GM12878 (cell line): Measurements from ENCODE around the gene MRPL46. TPM values are rescaled to one million over a fixed set of nuclear protein-coding genes. Genes with fewer than 3 reads are reported as not detected.

ENCODE experiments used
- ATAC-seq: fragments of 200-7000 bp; cut with Tn5 transposase; 3 replicates; pipeline ENCODE4 v1.9.1; 2020; ENCODE audit warnings: mild to moderate bottlenecking, moderate library complexity
- BruUV-seq: library from RNA; stranded (reverse); fragments of 400-500 nt; replicated peaks from 2 replicates; lab custom pipeline; 2021; lab: Mats Ljungman, UMichigan
- CTCF ChIA-PET: fragments of 300-600 bp; sonication (Branson Sonifier 250); formaldehyde crosslinking; extraction: SDS; loops from one replicate; lab custom pipeline; 2021; ENCODE audit warnings: inconsistent platforms; lab: Yijun Ruan, JAX
- POLR2A ChIA-PET: fragments of 350-600 bp; formaldehyde crosslinking; extraction: SDS; loops from one replicate; lab custom pipeline; 2021; ENCODE audit warnings: inconsistent platforms; lab: Charles Lee
- RAD21 ChIA-PET: fragments of 300-600 bp; sonication (Branson Sonifier 250); formaldehyde crosslinking; loops from one replicate; lab custom pipeline; 2023; ENCODE audit warnings: antibody characterized with exemption; ENCODE audit not compliant: unreplicated experiment; lab: Charles Lee
- SMC1A ChIA-PET: fragments of 300-600 bp; sonication (Branson Sonifier 250); formaldehyde crosslinking; loops from one replicate; lab custom pipeline; 2023; ENCODE audit not compliant: unreplicated experiment, uncharacterized antibody; lab: Charles Lee
- DNase-seq: peaks from one replicate; pipeline ENCODE4 v3.0.0-alpha.2; 2011; ENCODE audit warnings: low read depth, low spot score
- FAIRE-seq: peaks from 3 replicates; lab custom pipeline; 2011; peaks lifted over from hg19 to GRCh38; lab: Jason Lieb, UNC
- H2AFZ ChIP-seq: 2 replicates; pipeline ENCODE4 v1.6.0; 2011; ENCODE audit warnings: low read depth, low read length, control low read depth; ENCODE audit not compliant: control insufficient read depth
- H3K27ac ChIP-seq: 2 replicates; pipeline ENCODE4 v1.5.1; 2011; ENCODE audit warnings: control low read depth; ENCODE audit not compliant: control insufficient read depth, insufficient read depth
- H3K27me3 ChIP-seq, 2 experiments: replicated peaks in 1 of 2; 2 replicates each; pipeline versions ENCODE4 v1.6.0 to v1.6.1; 2011; ENCODE audit warnings: low read length in 1 of 2; ENCODE audit not compliant: control insufficient read depth in 2 of 2, insufficient read depth in 2 of 2
- H3K36me3 ChIP-seq, 2 experiments: 2 replicates each; pipeline ENCODE4 v1.5.1; 2011; ENCODE audit warnings: low read length in 1 of 2; ENCODE audit not compliant: control insufficient read depth in 2 of 2, insufficient read depth in 2 of 2
- H3K4me1 ChIP-seq: 2 replicates; pipeline ENCODE4 v1.6.1; 2011; ENCODE audit warnings: mild to moderate bottlenecking, low read length, moderate library complexity, mixed read lengths; ENCODE audit not compliant: control insufficient read depth, insufficient read depth
- H3K4me2 ChIP-seq: 2 replicates; pipeline ENCODE4 v1.6.0; 2011; ENCODE audit warnings: control low read depth; ENCODE audit not compliant: control insufficient read depth, insufficient read depth
- H3K4me3 ChIP-seq: fragments of 200-600 bp; sonication (generic); 2 replicates; pipeline ENCODE4 v1.5.1; 2016
- H3K79me2 ChIP-seq: 2 replicates; pipeline ENCODE4 v1.6.0; 2011; ENCODE audit warnings: low read length; ENCODE audit not compliant: control insufficient read depth, insufficient read depth
- H3K9ac ChIP-seq: 2 replicates; pipeline ENCODE4 v1.8.0; 2011; ENCODE audit warnings: low read length, control low read depth, mixed read lengths; ENCODE audit not compliant: control insufficient read depth, insufficient read depth
- H3K9me3 ChIP-seq: replicated peaks from 3 replicates; pipeline ENCODE4 v1.5.1; 2011; ENCODE audit warnings: mild to moderate bottlenecking, low read length; ENCODE audit not compliant: control insufficient read depth, insufficient read depth
- H4K20me1 ChIP-seq: 2 replicates; pipeline ENCODE4 v1.6.0; 2011; ENCODE audit not compliant: control insufficient read depth, insufficient read depth
- CBFB ChIP-seq: IDR thresholded peaks from 2 replicates; pipeline ENCODE4 v1.6.1; 2016; ENCODE audit warnings: antibody characterized with exemption, low read depth
- CHD4 ChIP-seq: fragments of 200-600 bp; sonication (generic); IDR thresholded peaks from 2 replicates; pipeline ENCODE4 v1.6.1; 2016; ENCODE audit warnings: mild to moderate bottlenecking
- LARP7 ChIP-seq: fragments of 450-650 bp; IDR thresholded peaks from 2 replicates; pipeline ENCODE4 v1.6.1; 2017; ENCODE audit warnings: mild to moderate bottlenecking
- MYC ChIP-seq: IDR thresholded peaks from 2 replicates; pipeline ENCODE4 v1.6.1; 2011; ENCODE audit warnings: mild to moderate bottlenecking, low read length, moderate library complexity, inconsistent platforms; ENCODE audit not compliant: insufficient read depth, insufficient replicate concordance, insufficient read length, severe bottlenecking
- NFIC ChIP-seq: IDR thresholded peaks from 2 replicates; pipeline ENCODE4 v1.6.1; 2012; ENCODE audit warnings: low read depth, mild to moderate bottlenecking, inconsistent platforms, low read length, moderate library complexity
- NFXL1 ChIP-seq: fragments of 450-650 bp; IDR thresholded peaks from 2 replicates; pipeline ENCODE4 v1.6.1; 2017; ENCODE audit warnings: antibody characterized with exemption, mild to moderate bottlenecking, borderline replicate concordance
- NR2C2 ChIP-seq: IDR thresholded peaks from 2 replicates; pipeline ENCODE4 v1.6.1; 2011; ENCODE audit warnings: borderline replicate concordance, low read depth; ENCODE audit not compliant: control insufficient read depth, insufficient read length
- RBBP5 ChIP-seq: fragments of 200-600 bp; sonication (generic); conservative IDR thresholded peaks from 2 replicates; pipeline ENCODE4 v1.6.1; 2016
- RELA ChIP-seq: fragments of 450-650 bp; IDR thresholded peaks from 2 replicates; pipeline ENCODE4 v1.8.0; 2014; ENCODE audit warnings: borderline replicate concordance; ENCODE audit not compliant: partially characterized antibody
- SIN3A ChIP-seq: IDR thresholded peaks from 2 replicates; pipeline ENCODE4 v1.6.1; 2012; ENCODE audit warnings: low read depth, low read length, improper control_type of control experiment
- SMAD5 ChIP-seq: IDR thresholded peaks from 2 replicates; pipeline ENCODE4 v1.6.1; 2016; ENCODE audit warnings: antibody characterized with exemption, low read depth
- SPI1 ChIP-seq: IDR thresholded peaks from 2 replicates; pipeline ENCODE4 v1.6.1; 2011; ENCODE audit warnings: low read depth, mild to moderate bottlenecking, low read length, moderate library complexity, borderline replicate concordance; ENCODE audit not compliant: insufficient read depth
- STAT3 ChIP-seq: IDR thresholded peaks from 2 replicates; pipeline ENCODE4 v1.6.1; 2011; ENCODE audit warnings: low read depth, low read length, improper control_type of control experiment
- TCF12 ChIP-seq: IDR thresholded peaks from 2 replicates; pipeline ENCODE4 v1.6.1; 2011; ENCODE audit warnings: low read depth, mild to moderate bottlenecking, low read length
- YBX1 ChIP-seq: fragments of 450-650 bp; IDR thresholded peaks from 2 replicates; pipeline ENCODE4 v1.6.1; 2016; ENCODE audit warnings: antibody characterized with exemption
- YY1 ChIP-seq: IDR thresholded peaks from 2 replicates; pipeline ENCODE4 v1.6.1; 2011; ENCODE audit warnings: low read depth, mild to moderate bottlenecking, low read length
- ZZZ3 ChIP-seq: IDR thresholded peaks from 2 replicates; pipeline ENCODE4 v1.6.1; 2011; ENCODE audit warnings: low read depth; ENCODE audit not compliant: control insufficient read depth, insufficient read length
- WGBS: methylation state at CpG from one replicate; pipeline ENCODE4 v1.1.6; 2016; ENCODE audit warnings: low lambda C conversion rate; ENCODE audit not compliant: insufficient replicate concordance, insufficient coverage; ENCODE audit errors: missing lambda C conversion rate; 5-methylcytosine and 5-hydroxymethylcytosine counted together
- in situ Hi-C: fragments of 300-500 bp; cut with MboI; formaldehyde crosslinking; loops from 9 replicates; pipeline ENCODE4 v1.14.3; 2018; ENCODE audit warnings: mixed read lengths
- intact Hi-C: fragments of 100-400 bp; cut with micrococcal nuclease; formaldehyde crosslinking; loops from one replicate; pipeline ENCODE4 v1.14.2; 2022; ENCODE audit not compliant: unreplicated experiment
- polyA plus RNA-seq, 11 experiments: library from polyadenylated mRNA; depleted of rRNA in 4 of 11; unstranded in 6 of 11; stranded (reverse) in 5 of 11; fragments of >200 nt; fragmentation: Nextera tagmentation in 4 of 11; fragmentation: Illumina TruSeq in 1 of 11; extraction: Ambion mirVana in 4 of 11; extraction: Trizol in 1 of 11; gene quantifications; 1 replicate in 1 of 11; 2 replicates in 10 of 11; pipeline versions ENCODE4 v1.2.1 to v1.2.3, GENCODE V29; 2011 to 2016; ENCODE audit warnings: inconsistent platforms in 2 of 11, missing spikeins in 2 of 11, low read depth in 1 of 11
- total RNA-seq, 4 experiments: library from RNA; depleted of rRNA in 3 of 4; stranded (reverse); fragments of >200 nt in 3 of 4; fragmentation: Illumina TruSeq in 1 of 4; extraction: Trizol in 1 of 4; gene quantifications; 2 replicates each; pipeline versions ENCODE4 v1.2.1 to v1.2.3, GENCODE V29; 2013 to 2021
- TF ChIP-seq, protein P1 (sequence below), 3 experiments: IDR thresholded peaks in 2 of 3; conservative IDR thresholded peaks in 1 of 3; 2 replicates each; pipeline ENCODE4 v1.5.1; 2011; ENCODE audit warnings: low read depth in 3 of 3, low read length in 3 of 3, mild to moderate bottlenecking in 3 of 3, control low read depth in 2 of 3, moderate library complexity in 2 of 3, inconsistent platforms in 1 of 3, mixed read lengths in 1 of 3; ENCODE audit not compliant: control insufficient read depth in 2 of 3, insufficient read depth in 1 of 3; ENCODE audit errors: extremely low read depth in 1 of 3
- TF ChIP-seq, protein P2 (sequence below): fragments of 450-650 bp; IDR thresholded peaks from 2 replicates; pipeline ENCODE4 v1.6.1; 2017; ENCODE audit warnings: borderline replicate concordance

Gene MRPL46
- total and polyA plus RNA-seq, 10 of the 15 experiments (the other 5 are each of a cell fraction or from before 2014, with no cell fraction given), result 37.4 to 96.7 (median 52.9) TPM

DNA sequence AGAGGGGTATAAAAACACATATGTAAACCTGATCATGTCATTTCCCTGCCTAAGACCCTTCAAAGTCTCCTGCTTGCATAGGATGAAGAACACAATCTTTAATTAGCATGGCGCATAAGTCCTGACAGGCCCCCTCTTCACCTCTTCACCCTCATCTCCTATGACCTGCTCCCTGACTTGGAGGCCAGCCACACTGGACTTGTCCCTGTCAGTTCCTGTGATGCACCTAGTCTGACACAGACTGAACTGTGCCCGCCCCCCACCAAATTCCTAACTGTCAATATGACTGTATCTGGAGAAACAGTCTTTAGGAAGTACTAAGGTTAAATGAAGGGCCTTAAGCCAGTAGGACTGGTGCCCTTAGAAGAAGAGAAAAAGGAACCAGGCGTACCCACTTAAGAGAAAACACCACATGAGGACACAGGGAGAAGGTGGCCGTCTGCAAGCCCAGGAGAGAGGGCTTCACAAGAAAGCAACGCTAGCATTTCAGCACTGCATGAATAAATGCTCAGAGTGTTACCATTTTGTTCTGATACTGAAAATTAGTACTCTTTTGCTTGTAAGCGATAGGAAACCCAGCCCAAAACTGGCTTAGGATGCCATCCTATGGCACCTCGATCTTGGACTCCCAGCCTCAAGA, 34.0 kb downstream of the MRPL46 start:
- ATAC-seq (no peak), DNase-seq (no peak)

DNA sequence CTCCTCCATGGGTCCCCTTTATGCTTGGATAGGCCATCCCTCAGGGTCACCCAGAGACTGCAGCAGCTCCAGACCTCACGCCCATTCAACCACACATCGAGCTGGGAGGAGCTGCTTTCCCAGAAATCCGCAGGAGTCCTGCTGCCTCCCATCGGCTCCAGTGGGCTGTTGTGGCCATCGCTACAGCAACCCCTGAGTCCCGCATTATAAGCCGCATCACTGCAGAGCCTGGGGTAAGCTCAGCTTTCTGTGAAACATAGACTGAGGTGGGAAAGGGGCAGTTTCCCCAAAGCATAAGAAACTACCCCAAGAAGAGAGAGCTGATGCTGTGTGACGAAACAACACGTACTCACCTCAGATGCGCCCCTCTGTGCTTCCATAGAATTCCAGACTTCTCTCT, 35.7 kb downstream of the MRPL46 start:
- ATAC-seq, result no peak
- CTCF ChIA-PET, result no interaction called here
- TF ChIP-seq LARP7 (no peak), RBBP5 (no peak), YY1 (no peak), SPI1 (no peak), STAT3 (no peak), CHD4 (no peak), SIN3A (no peak), SMAD5 (no peak), TCF12 (no peak), NR2C2 (no peak), YBX1 (no peak)
- TF ChIP-seq, protein P1, sequence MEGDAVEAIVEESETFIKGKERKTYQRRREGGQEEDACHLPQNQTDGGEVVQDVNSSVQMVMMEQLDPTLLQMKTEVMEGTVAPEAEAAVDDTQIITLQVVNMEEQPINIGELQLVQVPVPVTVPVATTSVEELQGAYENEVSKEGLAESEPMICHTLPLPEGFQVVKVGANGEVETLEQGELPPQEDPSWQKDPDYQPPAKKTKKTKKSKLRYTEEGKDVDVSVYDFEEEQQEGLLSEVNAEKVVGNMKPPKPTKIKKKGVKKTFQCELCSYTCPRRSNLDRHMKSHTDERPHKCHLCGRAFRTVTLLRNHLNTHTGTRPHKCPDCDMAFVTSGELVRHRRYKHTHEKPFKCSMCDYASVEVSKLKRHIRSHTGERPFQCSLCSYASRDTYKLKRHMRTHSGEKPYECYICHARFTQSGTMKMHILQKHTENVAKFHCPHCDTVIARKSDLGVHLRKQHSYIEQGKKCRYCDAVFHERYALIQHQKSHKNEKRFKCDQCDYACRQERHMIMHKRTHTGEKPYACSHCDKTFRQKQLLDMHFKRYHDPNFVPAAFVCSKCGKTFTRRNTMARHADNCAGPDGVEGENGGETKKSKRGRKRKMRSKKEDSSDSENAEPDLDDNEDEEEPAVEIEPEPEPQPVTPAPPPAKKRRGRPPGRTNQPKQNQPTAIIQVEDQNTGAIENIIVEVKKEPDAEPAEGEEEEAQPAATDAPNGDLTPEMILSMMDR (IDR thresholded peaks at IDR 0.05 in 2 of 3, conservative IDR thresholded peaks at IDR 0.05 in 1 of 3; ENCODE audit: control insufficient read depth in 2 of 3, extremely low read depth in 1 of 3, insufficient read depth in 1 of 3, low read depth in 3 of 3, low read length in 3 of 3), result no peak

More for the DNA sequence above, 34.0 kb downstream of the MRPL46 start:
- CTCF ChIA-PET, result interaction anchor here (0.7 kb wide), 1 partner anchor 11 kb away, joined by 3 read pairs; no protein-coding TSS in a partner anchor
- FAIRE-seq, result no peak
- WGBS, result 27% methylated on average over 7 of the region's 7 CpGs
- no peaks in the 10 kb centered on the region for H3K36me3 ChIP-seq
- in situ Hi-C loops, result no loop called here
- BruUV-seq, result no TSS peak
- no peaks in the 10 kb centered on the region for H3K79me2 ChIP-seq
- POLR2A ChIA-PET, result no interaction called here
- H3K4me3 ChIP-seq, result no peak overlapping the region
- H2AFZ ChIP-seq, result no peak overlapping the region
- H3K9ac ChIP-seq, result no peak overlapping the region
- no peaks in the 10 kb centered on the region for H3K4me1 ChIP-seq
- no peaks in the 10 kb centered on the region for H3K9me3 ChIP-seq
- TF ChIP-seq NFXL1 (no peak), NFIC (no peak), MYC (no peak), CBFB (no peak), RELA (no peak), ZZZ3 (no peak)
- TF ChIP-seq, protein P2, sequence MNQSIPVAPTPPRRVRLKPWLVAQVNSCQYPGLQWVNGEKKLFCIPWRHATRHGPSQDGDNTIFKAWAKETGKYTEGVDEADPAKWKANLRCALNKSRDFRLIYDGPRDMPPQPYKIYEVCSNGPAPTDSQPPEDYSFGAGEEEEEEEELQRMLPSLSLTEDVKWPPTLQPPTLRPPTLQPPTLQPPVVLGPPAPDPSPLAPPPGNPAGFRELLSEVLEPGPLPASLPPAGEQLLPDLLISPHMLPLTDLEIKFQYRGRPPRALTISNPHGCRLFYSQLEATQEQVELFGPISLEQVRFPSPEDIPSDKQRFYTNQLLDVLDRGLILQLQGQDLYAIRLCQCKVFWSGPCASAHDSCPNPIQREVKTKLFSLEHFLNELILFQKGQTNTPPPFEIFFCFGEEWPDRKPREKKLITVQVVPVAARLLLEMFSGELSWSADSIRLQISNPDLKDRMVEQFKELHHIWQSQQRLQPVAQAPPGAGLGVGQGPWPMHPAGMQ, result no peak
- TF ChIP-seq, all 136 proteins: peak for 0
- no peak overlapping the region for H3K27ac ChIP-seq
- SMC1A ChIA-PET, result no interaction called here
- peaks cover 0 to 8% of the 10 kb centered on the region in 2 experiments; a peak in 2 of 4 replicates for H3K27me3 ChIP-seq
- RAD21 ChIA-PET, result no interaction called here
- H4K20me1 ChIP-seq, result no peaks in the 10 kb centered on the region
- H3K4me2 ChIP-seq, result no peak overlapping the region
- intact Hi-C loops, result no loop called here

More for the DNA sequence above, 35.7 kb downstream of the MRPL46 start:
- ChIA-PET RAD21 (no interaction called here), SMC1A (no interaction called here), POLR2A (no interaction called here)
- H3K27me3 ChIP-seq, result peaks cover 2 to 8% of the 10 kb centered on the region in 2 experiments; a peak in 2 of 4 replicates
- no peak overlapping the region for H3K27ac ChIP-seq
- no peak overlapping the region for H2AFZ ChIP-seq
- H3K4me3 ChIP-seq, result no peak overlapping the region
- no peaks in the 10 kb centered on the region for H3K9me3 ChIP-seq
- no peak for DNase-seq
- no peak overlapping the region for H3K4me2 ChIP-seq
- no peaks in the 10 kb centered on the region for H4K20me1 ChIP-seq
- H3K4me1 ChIP-seq, result no peaks in the 10 kb centered on the region
- H3K9ac ChIP-seq, result no peak overlapping the region
- intact Hi-C loops, result no loop called here
- FAIRE-seq, result no peak
- WGBS, result 57% methylated on average over 10 of the region's 10 CpGs
- BruUV-seq, result no TSS peak
- in situ Hi-C loops, result no loop called here
- H3K36me3 ChIP-seq, result no peaks in the 10 kb centered on the region
- H3K79me2 ChIP-seq, result no peaks in the 10 kb centered on the region
